Tibial nerve (tissue), 3 donors: Measurements from ENCODE around the gene HSP90AB1.

ENCODE experiments used
- POLR2A ChIP-seq, 2 donors: fragments of 450-650 bp; IDR thresholded peaks; one replicate each; pipeline ENCODE4 v1.6.1; 2017; ENCODE audit warnings: antibody characterized with exemption in 2 of 2, mild to moderate bottlenecking in 2 of 2, moderate library complexity in 2 of 2
- TF ChIP-seq, protein P1 (sequence below), 5 experiments: fragments of 200-600 bp in 3 of 5; fragments of 450-650 bp in 2 of 5; sonication (generic) in 3 of 5; IDR thresholded peaks; one replicate each; pipeline ENCODE4 v1.5.1; 2016 to 2019; ENCODE audit warnings: antibody characterized with exemption in 5 of 5, mild to moderate bottlenecking in 3 of 5, moderate library complexity in 2 of 5

GRCh38 chr6:44198684-44199083 lies 48.2 kb upstream of the HSP90AB1 start:
- TF ChIP-seq POLR2A (IDR thresholded peaks at IDR 0.05) = no peak
- TF ChIP-seq, protein P1, sequence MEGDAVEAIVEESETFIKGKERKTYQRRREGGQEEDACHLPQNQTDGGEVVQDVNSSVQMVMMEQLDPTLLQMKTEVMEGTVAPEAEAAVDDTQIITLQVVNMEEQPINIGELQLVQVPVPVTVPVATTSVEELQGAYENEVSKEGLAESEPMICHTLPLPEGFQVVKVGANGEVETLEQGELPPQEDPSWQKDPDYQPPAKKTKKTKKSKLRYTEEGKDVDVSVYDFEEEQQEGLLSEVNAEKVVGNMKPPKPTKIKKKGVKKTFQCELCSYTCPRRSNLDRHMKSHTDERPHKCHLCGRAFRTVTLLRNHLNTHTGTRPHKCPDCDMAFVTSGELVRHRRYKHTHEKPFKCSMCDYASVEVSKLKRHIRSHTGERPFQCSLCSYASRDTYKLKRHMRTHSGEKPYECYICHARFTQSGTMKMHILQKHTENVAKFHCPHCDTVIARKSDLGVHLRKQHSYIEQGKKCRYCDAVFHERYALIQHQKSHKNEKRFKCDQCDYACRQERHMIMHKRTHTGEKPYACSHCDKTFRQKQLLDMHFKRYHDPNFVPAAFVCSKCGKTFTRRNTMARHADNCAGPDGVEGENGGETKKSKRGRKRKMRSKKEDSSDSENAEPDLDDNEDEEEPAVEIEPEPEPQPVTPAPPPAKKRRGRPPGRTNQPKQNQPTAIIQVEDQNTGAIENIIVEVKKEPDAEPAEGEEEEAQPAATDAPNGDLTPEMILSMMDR (IDR thresholded peaks at IDR 0.05) = no peak
